Left ventricle myocardium superior (tissue), 1 donor: Measurements from ENCODE around the gene IL1RL2. TPM values are rescaled to one million over a fixed set of nuclear protein-coding genes. Genes with fewer than 3 reads are reported as not detected.

Experiments
- ATAC-seq: fragments of 200-7000 bp; cut with Tn5 transposase; one replicate; pipeline ENCODE4 v1.9.1; 2020; ENCODE audit warnings: mild to moderate bottlenecking, moderate library complexity
- DNase-seq: peaks from one replicate; pipeline ENCODE4 v3.0.0-alpha.2; 2020
- intact Hi-C: fragments of 100-400 bp; cut with micrococcal nuclease; formaldehyde crosslinking; loops from one replicate; pipeline ENCODE4 v1.11.0; 2022
- total RNA-seq: library from RNA; stranded (reverse); fragmentation: NEBNext Ultra II Directional; extraction: Animal tissue kit (Norgen Biotek cat#: 25700); gene quantifications from one replicate; pipeline ENCODE4 v1.2.1, GENCODE V29; 2021
- donor health status: DM: no; HTN: yes; CAD: no; lungs with severe emphysema.

IL1RL2 gene
- total RNA-seq, 1 donor from 2014 or later = not detected

DNA sequence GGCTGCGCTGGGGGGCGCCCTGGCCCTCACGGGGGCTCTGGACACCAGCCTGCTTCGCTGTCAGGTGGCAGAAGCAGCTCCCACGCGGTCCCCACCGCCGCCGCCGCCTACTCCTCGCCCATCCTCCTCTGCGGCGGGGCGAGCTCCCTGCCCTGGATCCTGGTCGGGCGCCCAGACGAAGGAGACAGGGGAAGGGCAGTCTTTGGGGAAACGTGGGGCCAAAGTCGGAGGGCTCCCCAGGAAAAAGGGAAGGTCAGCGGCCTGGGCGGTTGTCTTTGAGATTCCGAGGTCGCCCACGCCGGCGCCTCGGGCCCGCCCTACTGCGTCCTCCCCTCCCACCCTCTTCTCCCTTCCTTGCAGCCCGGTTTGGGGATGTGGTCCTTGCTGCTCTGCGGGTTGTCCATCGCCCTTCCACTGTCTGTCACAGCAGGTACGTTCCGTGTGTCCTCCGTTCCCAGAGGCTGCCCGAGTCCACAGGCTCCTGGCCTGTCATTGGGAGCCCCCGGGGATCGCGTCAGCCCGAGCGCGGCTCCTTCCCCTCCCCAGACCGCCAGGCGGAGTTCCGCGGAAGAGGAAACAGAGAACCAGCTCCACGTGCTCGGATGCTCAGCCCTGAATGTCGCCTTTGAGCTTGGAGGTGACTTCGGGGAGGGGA, 800 bp downstream of the IL1RL2 start:
- ATAC-seq (peak; percentile 93), DNase-seq (peak; percentile 74)
- intact Hi-C loops = no loop called here

DNA sequence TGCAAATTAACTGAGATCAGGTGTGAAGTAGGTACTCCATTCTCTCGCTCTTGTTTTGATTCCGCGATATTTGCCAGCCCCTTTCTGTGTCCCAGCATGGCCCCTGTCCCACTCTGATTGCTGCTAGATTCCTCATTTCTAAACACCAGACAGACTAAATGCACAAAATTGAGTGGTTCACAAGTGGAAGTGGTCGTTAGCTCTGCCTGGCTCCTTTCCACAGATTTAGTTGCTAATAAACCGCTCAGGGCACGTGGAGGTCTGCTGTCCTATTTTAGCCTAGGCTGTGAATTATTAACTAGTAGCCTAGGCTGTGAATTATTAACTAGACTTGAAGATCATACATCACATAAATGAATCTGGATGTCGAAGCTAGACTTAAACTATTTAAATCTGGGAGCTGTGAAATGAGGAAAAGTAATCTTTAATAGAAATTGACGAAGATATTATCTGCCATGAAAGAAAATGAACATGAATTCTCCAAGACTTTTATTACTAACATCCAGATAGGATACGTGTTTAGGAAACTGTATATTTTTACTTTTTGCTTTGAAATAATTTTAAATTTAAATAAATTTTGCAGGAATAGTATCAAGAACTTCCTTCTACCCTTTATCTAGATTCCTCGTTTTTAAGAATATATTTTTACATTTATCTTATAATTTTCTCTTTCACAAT, 3.7 kb downstream of the IL1RL2 start:
- intact Hi-C loops = no loop called here
- DNase-seq (no peak), ATAC-seq (no peak)

DNA sequence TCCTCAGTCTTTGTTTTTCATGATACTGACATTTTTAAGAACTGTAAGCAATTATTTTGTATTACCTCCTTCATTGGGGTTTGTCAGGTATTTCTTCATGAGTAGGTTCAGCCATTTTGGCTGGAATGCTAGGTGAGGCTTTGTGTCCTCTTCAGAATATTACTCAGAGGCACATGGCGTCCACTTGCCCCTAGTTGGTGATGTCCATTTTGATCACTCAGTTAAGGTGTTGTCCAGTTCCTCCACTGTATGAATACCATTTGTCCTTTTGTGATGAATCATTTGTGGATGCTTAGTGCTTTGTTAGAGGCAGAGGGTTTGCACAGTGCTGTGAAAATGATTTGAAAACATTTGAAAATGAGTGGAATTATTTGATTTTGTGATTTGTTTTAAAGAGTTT, 4.7 kb downstream of the IL1RL2 start:
- ATAC-seq = no peak
- no peak for DNase-seq
- intact Hi-C loops = no loop called here

DNA sequence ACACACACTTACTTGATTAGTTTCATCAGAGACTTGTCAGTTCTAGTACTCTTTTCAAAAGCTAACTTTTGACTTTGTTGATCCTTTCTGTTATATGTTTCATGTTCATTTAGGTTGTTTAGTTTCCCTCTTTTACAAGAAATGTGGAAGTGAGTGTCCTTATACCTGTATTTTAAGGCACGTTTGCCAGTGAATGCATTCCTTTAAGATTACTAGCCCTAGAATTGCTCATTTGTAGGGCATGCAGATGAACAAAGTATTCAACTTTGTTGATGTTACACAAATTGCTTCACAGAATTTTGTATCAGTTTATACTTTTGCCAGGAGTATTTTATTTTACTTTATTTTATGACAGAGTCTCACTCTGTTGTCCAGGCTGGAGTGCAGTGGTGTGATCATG, 6.3 kb downstream of the IL1RL2 start:
- no peak for DNase-seq
- ATAC-seq = no peak
- intact Hi-C loops = no loop called here

DNA sequence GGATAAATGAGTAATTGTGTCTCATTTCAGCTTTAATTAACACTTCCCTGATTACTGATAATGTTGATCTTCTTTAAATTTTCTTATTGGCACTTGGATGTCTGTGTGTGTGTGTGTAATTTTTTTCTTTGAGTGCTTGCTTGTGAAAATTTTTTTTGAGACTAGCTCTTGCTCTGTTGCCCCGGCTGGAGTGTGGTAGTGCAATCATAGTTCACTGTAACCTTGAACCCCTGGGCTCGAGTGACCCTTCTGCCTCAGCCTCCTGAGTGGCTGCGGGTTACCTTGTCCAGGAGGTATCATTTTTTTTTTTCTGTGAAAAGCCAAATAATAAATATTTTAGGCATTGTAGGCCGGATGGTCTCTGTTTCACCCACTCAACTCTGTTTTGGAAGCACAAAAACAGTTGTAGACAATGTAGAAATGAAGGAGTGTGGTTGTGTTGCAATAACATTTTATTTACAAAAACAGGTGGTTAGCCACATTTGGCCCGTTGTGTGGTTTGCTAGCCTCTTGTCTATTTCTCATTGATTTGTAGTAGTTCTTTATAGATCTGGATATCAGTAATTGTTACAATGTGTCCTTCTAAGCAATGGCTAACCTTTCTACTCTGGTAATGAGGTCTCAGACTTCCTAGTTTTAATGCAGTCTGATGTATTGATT, 7.9 kb downstream of the IL1RL2 start:
- no peak for ATAC-seq
- intact Hi-C loops = no loop called here
- no peak for DNase-seq

DNA sequence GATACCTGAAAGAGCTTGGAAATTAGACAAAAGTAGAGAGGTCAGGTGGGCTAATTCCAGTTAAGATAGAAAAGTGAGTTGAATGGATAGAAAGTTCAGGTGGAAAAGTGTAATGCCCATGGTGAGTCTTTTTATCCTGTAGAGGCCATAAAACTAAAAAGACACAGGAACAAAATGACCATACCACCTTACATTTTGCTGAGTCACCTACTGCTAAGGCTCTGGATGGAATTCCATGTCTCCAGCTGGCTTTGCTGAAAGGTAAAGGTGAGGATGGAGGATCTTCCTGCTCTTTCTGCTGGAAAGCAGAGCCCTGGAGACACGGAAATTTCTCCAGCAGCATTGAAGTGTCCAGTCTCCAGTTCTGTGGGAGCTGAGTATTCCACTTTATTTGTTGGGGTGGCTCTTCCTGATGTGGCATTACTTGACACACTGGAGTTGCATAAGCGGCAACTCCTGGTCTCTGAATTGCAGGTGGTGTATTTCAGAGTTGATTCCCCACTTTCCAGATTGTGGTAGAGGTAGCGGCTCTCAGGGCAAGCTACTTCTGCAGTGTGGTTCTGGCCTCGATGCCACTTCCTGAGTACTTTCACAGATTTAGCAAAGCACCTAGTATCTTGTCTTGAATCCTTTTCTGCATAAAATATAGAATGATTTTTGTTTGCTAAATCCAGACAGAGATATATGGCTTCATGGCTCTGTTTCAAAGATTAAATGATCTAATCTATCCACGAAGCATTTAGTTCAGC, 10.7 kb downstream of the IL1RL2 start:
- intact Hi-C loops = no loop called here
- no peak for ATAC-seq
- DNase-seq = no peak

DNA sequence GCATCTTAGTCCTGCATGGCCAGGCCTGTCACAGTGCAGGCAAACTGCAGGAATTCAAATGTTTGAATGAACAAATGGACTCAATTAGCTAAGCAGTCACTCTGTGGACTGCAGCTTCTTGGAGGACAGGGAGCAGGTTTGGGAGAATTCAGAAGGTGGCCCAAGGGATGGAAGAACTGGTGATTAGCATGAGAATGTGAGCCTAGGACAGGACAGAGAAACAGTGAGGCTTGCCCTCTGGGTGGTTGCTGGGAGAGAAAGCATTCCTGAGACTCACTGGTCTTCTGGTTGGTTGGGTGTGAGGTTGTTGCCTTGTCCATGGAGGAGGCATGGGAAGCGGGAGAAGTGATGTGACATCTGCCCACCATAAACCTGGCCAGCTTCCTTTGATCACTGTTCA, 13.7 kb downstream of the IL1RL2 start:
- no peak for DNase-seq
- intact Hi-C loops = no loop called here
- ATAC-seq = no peak

DNA sequence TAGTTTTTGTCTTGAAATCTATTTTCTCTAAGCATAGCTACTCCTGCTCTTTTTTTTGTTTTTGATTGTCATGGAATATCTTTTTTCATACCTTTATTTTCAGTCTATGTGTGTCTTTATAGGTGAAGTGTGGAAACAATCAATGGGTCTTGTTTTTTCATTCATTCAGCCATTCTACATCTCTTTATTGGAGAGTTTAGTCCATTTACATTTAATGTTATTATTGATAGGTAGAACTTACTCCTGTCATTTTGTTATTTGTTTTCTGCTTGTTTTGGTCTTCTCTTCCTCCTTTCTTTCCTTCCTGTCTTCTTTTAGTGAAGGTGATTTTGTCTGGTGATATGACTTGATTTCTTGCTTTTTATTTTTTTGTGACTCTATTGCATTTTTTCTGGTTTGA, 17.8 kb downstream of the IL1RL2 start:
- ATAC-seq (no peak), DNase-seq (no peak)
- intact Hi-C loops = no loop called here

DNA sequence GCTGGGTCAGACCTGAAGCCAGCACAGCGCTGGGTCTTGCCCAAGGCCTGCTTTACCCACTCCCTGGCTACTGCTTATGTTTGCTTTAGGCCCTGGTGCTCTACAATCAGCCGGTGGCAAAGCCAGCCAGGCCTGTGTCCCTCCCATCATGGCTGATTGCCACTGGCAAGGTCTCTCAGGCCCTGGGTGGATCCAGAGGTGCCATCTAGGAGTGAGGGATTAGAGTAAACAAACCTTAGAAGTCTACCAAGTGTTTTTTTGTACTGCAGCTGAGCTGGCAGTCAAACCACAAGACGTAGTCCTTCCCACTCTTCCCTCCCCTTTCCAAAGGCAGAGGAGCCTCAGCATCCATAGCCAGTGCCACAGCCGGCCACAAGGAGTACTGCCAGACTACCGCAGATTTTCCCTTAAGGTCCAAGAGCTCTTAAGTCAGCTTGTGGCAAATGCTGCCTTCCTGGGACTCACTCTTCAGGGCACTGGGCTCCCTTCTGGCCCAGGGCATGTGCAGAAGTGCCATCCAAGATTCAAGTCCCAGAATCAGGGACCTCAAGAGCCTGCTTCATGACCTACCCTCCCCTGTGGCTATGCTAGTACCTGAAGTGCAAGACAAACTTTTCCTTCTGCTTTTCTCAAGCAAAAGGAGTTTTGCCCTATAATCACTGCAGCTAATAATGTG, 20.0 kb downstream of the IL1RL2 start:
- no peak for DNase-seq
- ATAC-seq = no peak
- intact Hi-C loops = no loop called here

DNA sequence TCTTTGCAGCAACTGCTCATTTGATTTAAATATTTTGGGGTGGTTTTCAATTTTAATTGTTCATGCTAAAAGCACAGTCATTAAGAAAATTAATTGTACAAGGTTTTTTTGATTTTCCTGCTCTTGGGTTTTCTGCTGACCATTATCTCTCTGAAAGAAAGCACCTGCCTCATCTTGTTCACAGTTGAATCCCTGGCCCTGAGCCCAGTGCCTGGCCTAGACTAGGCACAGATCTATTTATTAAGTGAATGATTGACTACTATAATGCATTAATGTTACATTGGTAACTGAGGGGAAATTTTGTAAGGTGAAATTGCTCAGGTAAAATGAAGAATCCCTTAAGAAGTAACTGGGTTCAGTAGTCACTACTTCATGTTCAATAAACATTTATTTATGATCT, 22.0 kb downstream of the IL1RL2 start:
- intact Hi-C loops = no loop called here
- DNase-seq = no peak
- no peak for ATAC-seq

DNA sequence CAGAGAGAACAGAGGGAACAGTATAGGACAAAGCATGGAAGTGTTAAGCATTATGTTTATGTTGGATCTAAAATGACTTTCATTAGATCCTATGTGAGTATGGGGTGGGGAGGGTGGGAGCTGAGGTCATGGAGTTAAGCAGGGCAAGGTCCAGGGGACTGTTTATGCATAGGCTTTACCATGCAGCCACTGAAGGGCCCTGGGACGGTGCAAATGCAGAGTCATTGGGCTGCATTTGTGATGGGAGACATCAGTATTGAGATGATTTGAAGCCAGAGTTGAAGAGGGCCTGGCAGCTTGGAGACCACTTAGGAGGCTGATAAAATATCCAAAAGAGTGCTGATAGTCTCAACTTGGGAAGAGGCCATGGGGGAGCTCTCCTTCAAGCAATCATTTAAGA, 22.7 kb downstream of the IL1RL2 start:
- DNase-seq (no peak), ATAC-seq (no peak)
- intact Hi-C loops = no loop called here

DNA sequence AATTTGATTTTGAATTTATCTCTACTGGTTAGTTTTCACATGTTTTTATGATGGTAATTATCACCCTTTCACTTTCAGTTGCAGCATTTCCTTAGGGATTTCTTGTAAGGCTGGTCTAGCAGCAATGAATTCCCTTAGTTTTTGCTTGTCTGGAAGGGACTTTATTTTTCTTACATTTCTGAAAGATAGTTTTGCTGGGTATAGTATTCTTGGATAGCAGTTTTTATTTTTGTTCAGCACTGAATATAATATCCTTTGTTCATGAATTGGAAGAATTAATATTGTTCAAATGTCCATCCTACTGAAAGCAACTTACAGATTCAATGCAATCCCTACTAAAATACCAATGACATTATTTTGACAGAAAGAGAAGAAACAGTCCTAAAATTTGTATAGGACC, 30.2 kb downstream of the IL1RL2 start:
- no peak for ATAC-seq
- intact Hi-C loops = no loop called here
- no peak for DNase-seq

DNA sequence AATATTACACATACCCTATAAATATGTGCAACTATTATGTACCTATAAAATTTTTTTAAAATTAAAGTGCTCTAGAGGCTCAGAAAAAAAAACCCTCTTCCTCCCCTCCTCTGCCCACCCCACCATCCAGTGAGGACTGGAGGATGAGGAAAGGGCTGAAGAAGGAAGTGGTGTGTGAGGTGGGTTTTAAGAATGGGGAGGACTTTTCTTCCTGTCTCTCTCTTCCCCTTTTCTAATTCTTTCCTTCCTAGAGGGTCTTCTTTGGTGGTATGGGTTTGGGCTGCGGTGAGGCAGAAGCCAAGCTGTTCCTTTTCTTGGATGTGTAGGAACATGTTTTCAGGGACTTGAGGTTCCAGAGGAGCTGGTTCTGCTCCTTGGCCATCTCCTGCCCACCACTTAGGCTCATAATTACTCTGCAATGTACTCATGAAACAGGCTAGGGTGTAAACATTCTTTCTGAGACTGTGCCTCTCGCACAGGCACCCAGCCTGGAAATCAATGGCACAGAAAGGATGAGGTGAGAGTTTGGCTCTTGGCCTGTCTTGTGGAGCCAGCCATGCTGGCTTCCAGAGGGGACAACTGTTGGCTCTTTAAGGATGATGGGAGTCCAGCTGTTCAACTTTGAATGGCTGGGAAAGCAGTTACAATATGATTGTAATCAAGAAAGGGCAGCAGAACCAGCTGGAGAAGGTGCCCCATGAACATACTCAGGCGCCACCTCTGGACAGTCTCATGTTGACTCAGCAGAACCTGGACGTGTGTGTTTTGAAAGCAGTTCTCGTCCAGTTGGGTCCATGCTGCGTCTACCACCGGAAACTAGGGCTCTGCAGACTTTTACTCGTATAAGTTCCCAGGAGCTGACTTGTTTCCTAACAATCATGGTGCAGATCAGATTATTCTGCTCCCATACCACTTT, 38.3 kb downstream of the IL1RL2 start:
- DNase-seq (no peak), ATAC-seq (no peak)
- intact Hi-C loops = no loop called here

DNA sequence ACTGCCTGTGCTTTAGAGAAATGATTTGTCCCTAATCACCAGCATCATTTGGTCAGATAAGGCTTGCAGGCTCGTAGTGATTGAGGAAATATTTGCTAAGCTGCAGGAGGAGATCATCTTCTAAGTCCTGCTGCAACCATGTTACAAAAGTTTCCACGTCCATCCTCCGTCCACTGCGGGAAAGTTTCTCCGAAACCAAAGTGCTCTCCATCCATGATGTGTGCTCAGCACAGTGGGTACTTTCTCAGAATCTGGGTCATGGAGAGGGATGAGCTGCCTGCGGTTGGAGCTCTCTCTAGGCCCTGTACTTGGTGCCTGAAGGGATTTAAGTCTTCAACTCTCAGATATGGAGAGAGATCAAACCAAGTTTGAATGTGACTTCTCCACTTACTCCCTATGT, 39.3 kb downstream of the IL1RL2 start:
- intact Hi-C loops = no loop called here

DNA sequence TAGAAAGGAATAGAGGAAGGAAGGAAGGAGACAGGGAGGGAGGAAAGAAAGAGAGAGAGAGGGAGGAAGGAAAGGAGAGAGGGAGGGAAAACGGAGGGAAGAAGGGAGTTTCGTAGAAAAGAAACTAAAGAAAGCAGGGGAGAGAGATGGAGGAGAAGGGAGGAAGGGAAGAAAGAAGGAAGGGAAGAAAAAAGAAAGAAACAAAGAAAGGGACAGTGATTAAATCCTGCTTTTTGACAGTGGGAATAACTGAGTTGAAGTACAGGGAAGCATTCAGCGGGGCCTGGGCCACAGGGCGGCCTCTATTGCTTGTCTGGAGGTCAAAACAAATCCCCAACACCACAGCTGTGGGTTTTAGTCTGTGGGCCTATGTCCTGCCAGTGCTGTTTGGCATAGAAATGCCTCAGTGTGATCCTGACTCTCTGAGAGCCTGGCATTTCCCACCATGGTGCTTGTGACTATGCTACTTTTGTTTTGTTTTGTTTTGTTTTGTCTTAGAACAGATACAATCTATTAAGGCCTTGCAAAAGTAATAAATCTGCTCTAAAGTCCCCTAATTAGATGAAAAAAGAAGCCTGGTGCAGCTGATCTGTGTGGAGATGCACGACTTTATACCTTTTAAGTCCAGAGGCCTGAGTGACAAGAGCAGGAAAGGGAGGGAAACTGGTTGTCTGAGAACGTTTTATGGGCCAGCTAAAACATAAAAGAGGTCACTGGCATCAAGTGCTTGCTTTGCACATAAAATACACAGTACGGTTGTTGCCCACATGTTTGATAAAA, 40.0 kb downstream of the IL1RL2 start:
- DNase-seq (no peak), ATAC-seq (no peak)
- intact Hi-C loops = no loop called here

More for the DNA sequence above, 39.3 kb downstream of the IL1RL2 start:
- DNase-seq (no peak), ATAC-seq (no peak)

DNA sequence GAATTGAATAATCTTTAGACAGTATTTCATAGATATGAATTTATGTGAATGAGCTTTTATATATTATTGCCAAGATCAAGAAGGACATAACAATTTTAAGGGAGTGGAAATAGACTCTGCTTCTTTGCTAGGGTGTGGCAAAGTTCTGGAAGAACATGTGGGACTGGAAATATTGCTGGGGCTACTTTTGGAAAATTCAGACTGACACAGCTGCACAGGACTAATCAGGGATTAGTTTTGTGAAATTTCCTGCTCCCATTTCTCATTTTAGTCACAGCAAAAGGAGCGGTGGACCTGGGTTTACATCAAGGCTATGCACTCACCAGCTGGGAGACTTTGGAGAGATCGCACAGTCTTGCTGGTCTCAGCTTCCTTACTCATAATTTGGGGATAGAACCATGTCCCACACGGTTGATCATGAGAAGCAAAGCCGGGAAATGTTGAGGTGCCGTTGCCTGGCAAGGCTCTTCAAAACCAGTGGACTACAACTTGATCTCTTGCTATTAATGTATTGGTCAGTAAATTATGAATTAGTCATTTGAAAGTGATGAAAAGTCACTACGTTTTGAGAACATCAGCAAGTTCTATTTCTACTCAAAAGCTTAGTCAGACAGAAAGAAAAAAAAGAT, 42.4 kb downstream of the IL1RL2 start:
- DNase-seq (no peak), ATAC-seq (peak; percentile 22)
- intact Hi-C loops = no loop called here

DNA sequence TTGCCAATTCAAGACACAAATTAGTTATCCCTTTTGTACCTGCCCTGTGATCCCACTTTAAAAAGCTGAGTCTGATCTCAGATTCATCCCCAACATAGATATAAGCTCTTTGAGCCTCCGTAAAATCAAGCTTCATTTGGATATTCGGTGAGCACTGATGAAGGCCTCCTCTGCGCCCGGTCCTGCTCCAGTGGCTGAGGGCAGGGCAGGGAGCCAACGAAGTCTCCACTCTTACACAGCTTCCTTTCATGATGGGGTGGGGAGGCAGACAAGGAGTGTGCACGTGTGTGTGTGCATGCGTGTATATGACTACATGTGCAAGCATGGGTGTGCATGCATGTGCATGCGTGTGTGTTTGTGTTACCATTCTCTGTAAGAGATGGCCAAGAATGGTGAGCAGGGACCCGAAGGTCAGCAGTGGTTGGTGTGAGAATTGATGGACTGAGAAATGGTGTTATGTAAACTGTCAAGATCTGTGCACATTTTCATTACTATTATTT, 43.6 kb downstream of the IL1RL2 start:
- intact Hi-C loops = no loop called here
- DNase-seq = no peak
- ATAC-seq = no peak
